ENCODE results near the gene EEF1E1. TPM values are rescaled to one million over a fixed set of nuclear protein-coding genes. Genes with fewer than 3 reads are reported as not detected.

The EEF1E1 gene
- total and polyA plus RNA-seq, 9 of the 15 experiments (the other 6 are each of a cell fraction or from before 2014, with no cell fraction given) = 135 to 1,355 (median 327) TPM

DNA sequence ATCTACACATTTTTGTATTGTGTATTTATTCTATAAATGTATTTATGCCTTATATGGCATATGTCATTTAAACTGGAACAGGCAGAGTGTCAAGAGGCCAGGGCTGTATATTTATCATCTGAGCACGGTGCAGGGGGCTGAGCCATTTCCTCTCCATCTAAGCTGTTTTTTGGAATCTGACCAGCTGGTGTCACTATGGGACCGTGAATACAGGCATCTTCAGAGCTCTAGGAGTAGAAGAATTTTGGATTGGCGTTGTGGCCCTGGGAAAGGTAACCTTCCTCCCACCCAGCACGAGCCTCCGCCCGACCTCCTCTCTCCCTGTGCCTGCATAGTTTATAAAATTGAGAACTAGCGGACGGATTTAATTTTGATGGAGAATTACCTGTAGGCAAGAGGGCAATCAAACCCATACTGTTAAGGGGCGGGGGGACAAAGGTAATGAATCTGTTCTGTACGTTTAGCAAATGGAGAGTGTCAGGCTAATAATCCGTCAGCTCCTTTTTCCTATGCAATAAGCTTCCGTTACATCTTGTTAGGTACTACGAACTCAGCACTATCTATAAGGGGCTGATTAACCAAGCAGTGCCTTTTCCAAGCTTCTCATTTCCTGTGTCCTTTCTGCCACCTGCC, 29.0 kb upstream of the EEF1E1 start:
- Histone ChIP-seq H3K27ac (ENCODE audit: extremely low read depth, low read depth, low read length) (no peak overlapping the region), H3K36me3 (ENCODE audit: control insufficient read depth, insufficient read depth, low read length) (no peaks in the 10 kb centered on the region), H4K20me1 (replicated peaks; ENCODE audit: control insufficient read depth, insufficient read depth, low read length) (no peaks in the 10 kb centered on the region), H3K79me2 (ENCODE audit: control insufficient read depth, insufficient read depth, low read length) (no peaks in the 10 kb centered on the region), H3K4me3 (no peak overlapping the region), H2AFZ (ENCODE audit: low read depth, low read length) (no peak overlapping the region), H3K9me3 (replicated peaks; ENCODE audit: control insufficient read depth, insufficient read depth, low read depth, low read length) (no peaks in the 10 kb centered on the region), H3K4me2 (ENCODE audit: insufficient read depth, low read length) (no peak overlapping the region), H3K4me1 (replicated peaks in 1 of 2; ENCODE audit: control insufficient read depth in 2 of 2, insufficient read depth in 2 of 2, low read length in 2 of 2) (no peaks in the 10 kb centered on the region), H3K27me3 (ENCODE audit: control insufficient read depth in 2 of 2, insufficient read depth in 2 of 2, low read length in 2 of 2) (peaks cover 22 to 43% of the 10 kb centered on the region in 2 experiments), H3K9ac (ENCODE audit: insufficient read depth in 1 of 2, low read depth in 2 of 2, low read length in 2 of 2) (no peak overlapping the region), H3K9me1 (ENCODE audit: control insufficient read depth, insufficient read depth, low read length) (no peaks in the 10 kb centered on the region)
- CTCF ChIA-PET (ENCODE audit: low intra/inter-chr PET ratio) = interaction anchor here (0.5 to 1.4 kb wide), 3 partner anchors 87 to 89 kb away, joined by 4 to 5 read pairs (median 4); no protein-coding TSS in a partner anchor
- in situ Hi-C loops (cut with MboI) (loop anchor here (5.0 kb wide), 1 partner anchor 91 kb away; no protein-coding TSS in a partner anchor), intact Hi-C loops (cut with micrococcal nuclease) (loop anchor here (1.0 to 2.0 kb wide), 2 partner anchors 88 to 851 kb away; no protein-coding TSS in a partner anchor)
- ATAC-seq = peak; percentile 97
- peak; percentile 86 for FAIRE-seq
- WGBS (ENCODE audit: insufficient coverage, low coverage, missing lambda C conversion rate) = 2% methylated on average over 13 of the region's 13 CpGs
- BruUV-seq (replicated peaks) = no TSS peak
- peak; percentile 50 to 75 (median 58) for DNase-seq (ENCODE audit: extremely low read depth in 1 of 4, low spot score in 3 of 4)
- POLR2A ChIA-PET = interaction anchor here (0.9 to 1.7 kb wide), 4 partner anchors 9 to 87 kb away, joined by 3 to 5 read pairs (median 4); partner anchors contain the start of gene EEF1E1
- TF ChIP-seq ZNF23 (CRISPR knock-in tag; IDR thresholded peaks at IDR 0.05) (no peak), RAD21 (CRISPR knock-in tag; conservative IDR thresholded peaks at IDR 0.05 in 1 of 2, IDR thresholded peaks at IDR 0.05 in 1 of 2) (peak; percentile 86 to 88), BMI1 (IDR thresholded peaks at IDR 0.05; ENCODE audit: low read length) (0 out of 2 replicates have a peak, but pooled peaks have one; percentile 14), GATAD2B (IDR thresholded peaks at IDR 0.05; ENCODE audit: borderline replicate concordance) (no peak), SMC3 (conservative IDR thresholded peaks at IDR 0.05; ENCODE audit: insufficient read depth, low read depth, low read length) (peak; percentile 40; the same call in 1 of the 2 replicates), HMG20B (CRISPR knock-in tag; IDR thresholded peaks at IDR 0.05) (no peak), CTBP1 (IDR thresholded peaks at IDR 0.05; ENCODE audit: borderline replicate concordance) (0 out of 2 replicates have a peak, but pooled peaks have one; percentile 10), SPI1 (IDR thresholded peaks at IDR 0.05; ENCODE audit: borderline replicate concordance, low read depth, low read length) (0 out of 2 replicates have a peak, but pooled peaks have one; percentile 25), KDM5B (IDR thresholded peaks at IDR 0.05; ENCODE audit: insufficient replicate concordance, low read depth, low read length) (no peak), TOE1 (IDR thresholded peaks at IDR 0.05; ENCODE audit: borderline replicate concordance) (no peak), TOE1 (CRISPR knock-in tag; IDR thresholded peaks at IDR 0.05; ENCODE audit: borderline replicate concordance, low read depth) (no peak), STAG1 (CRISPR knock-in tag; IDR thresholded peaks at IDR 0.05; ENCODE audit: borderline replicate concordance) (peak; percentile 48; the same call in 1 of the 2 replicates)
- TF ChIP-seq, protein P1, sequence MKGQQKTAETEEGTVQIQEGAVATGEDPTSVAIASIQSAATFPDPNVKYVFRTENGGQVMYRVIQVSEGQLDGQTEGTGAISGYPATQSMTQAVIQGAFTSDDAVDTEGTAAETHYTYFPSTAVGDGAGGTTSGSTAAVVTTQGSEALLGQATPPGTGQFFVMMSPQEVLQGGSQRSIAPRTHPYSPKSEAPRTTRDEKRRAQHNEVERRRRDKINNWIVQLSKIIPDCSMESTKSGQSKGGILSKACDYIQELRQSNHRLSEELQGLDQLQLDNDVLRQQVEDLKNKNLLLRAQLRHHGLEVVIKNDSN (CRISPR knock-in tag; IDR thresholded peaks at IDR 0.05) = no peak
- TF ChIP-seq, protein P2, sequence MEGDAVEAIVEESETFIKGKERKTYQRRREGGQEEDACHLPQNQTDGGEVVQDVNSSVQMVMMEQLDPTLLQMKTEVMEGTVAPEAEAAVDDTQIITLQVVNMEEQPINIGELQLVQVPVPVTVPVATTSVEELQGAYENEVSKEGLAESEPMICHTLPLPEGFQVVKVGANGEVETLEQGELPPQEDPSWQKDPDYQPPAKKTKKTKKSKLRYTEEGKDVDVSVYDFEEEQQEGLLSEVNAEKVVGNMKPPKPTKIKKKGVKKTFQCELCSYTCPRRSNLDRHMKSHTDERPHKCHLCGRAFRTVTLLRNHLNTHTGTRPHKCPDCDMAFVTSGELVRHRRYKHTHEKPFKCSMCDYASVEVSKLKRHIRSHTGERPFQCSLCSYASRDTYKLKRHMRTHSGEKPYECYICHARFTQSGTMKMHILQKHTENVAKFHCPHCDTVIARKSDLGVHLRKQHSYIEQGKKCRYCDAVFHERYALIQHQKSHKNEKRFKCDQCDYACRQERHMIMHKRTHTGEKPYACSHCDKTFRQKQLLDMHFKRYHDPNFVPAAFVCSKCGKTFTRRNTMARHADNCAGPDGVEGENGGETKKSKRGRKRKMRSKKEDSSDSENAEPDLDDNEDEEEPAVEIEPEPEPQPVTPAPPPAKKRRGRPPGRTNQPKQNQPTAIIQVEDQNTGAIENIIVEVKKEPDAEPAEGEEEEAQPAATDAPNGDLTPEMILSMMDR (IDR thresholded peaks at IDR 0.05 in 2 of 3, conservative IDR thresholded peaks at IDR 0.05 in 1 of 3; ENCODE audit: insufficient read depth in 2 of 3, low read depth in 1 of 3, low read length in 3 of 3) = peak; percentile 73 to 86 (median 74)
